Measurements from ENCODE around the gene FRYL. TPM values are rescaled to one million over a fixed set of nuclear protein-coding genes. Genes with fewer than 3 reads are reported as not detected.

Gene FRYL
- total and polyA plus RNA-seq, 12 donors: 11.7 to 60.1 (median 36.4) TPM

- intact Hi-C loops (cut with DNase I): no loop called here
- no peak for DNase-seq
- WGBS, 2 donors: 94 to 97% methylated on average over 3 of the region's 3 CpGs
- no peak overlapping the region for H3K4me3 ChIP-seq
- ATAC-seq: no peak
- H3K36me3 ChIP-seq: peaks cover 0 to 99% (median 45%) of the 10 kb centered on the region in 9 donors
- no peaks in the 10 kb centered on the region for H3K9me3 ChIP-seq
- no peaks in the 10 kb centered on the region for H3K4me1 ChIP-seq
- TF ChIP-seq CTCF (IDR thresholded peaks at IDR 0.05): no peak
- H3K27me3 ChIP-seq: no peaks in the 10 kb centered on the region
- H3K27ac ChIP-seq: no peak overlapping the region
These were observed 215.9 kb downstream of the FRYL start for GRCh38 chr4:48564151-48564550.

GRCh38 chr4:48558819-48559218 is 221.3 kb downstream of the FRYL start:
- H3K4me1 ChIP-seq: no peaks in the 10 kb centered on the region
- DNase-seq: no peak
- intact Hi-C loops (cut with DNase I): loop anchor here in 1 of 10 donors (5.0 kb wide), 1 partner anchor 37 kb away; no protein-coding TSS in a partner anchor
- H3K4me3 ChIP-seq: no peak overlapping the region
- H3K27ac ChIP-seq: no peak overlapping the region
- no peak for ATAC-seq
- H3K27me3 ChIP-seq: no peaks in the 10 kb centered on the region
- peaks cover 0 to 99% (median 58%) of the 10 kb centered on the region in 9 donors for H3K36me3 ChIP-seq
- H3K9me3 ChIP-seq: peaks cover 0 to 4% (median 0%) of the 10 kb centered on the region in 11 donors
- TF ChIP-seq CTCF (IDR thresholded peaks at IDR 0.05): no peak
- 96 to 97% methylated on average over 3 of the region's 3 CpGs for WGBS, 2 donors

DNA sequence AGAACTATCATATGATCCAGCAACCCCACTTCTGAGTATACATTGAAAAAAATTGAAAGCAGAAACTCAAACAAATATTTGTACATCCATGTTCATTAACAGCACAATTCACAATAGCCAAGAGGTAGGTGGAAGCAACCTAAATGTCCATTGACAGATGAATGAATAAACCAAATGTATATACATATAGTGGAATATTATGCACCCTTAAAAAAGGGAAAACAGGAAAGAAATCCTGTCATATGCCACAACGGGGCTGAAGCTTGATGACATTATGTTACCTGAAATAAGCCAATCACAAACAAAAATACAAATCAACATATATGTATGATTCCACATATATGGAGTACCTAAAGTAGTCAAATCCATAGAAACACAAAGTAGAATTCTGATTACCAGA is 222.1 kb downstream of the FRYL start:
- no peaks in the 10 kb centered on the region for H3K27me3 ChIP-seq
- peaks cover 0 to 9% (median 0%) of the 10 kb centered on the region in 11 donors for H3K9me3 ChIP-seq
- 95 to 97% methylated on average over 1 of the region's 1 CpG for WGBS, 2 donors
- H3K4me3 ChIP-seq: no peak overlapping the region
- no peaks in the 10 kb centered on the region for H3K4me1 ChIP-seq
- no peak for DNase-seq
- no peak for ATAC-seq
- intact Hi-C loops (cut with DNase I): loop anchor here in 1 of 10 donors (5.0 kb wide), 1 partner anchor 36 kb away; no protein-coding TSS in a partner anchor
- H3K27ac ChIP-seq: no peak overlapping the region
- TF ChIP-seq CTCF (IDR thresholded peaks at IDR 0.05): no peak
- H3K36me3 ChIP-seq: peaks cover 0 to 99% (median 58%) of the 10 kb centered on the region in 9 donors

DNA sequence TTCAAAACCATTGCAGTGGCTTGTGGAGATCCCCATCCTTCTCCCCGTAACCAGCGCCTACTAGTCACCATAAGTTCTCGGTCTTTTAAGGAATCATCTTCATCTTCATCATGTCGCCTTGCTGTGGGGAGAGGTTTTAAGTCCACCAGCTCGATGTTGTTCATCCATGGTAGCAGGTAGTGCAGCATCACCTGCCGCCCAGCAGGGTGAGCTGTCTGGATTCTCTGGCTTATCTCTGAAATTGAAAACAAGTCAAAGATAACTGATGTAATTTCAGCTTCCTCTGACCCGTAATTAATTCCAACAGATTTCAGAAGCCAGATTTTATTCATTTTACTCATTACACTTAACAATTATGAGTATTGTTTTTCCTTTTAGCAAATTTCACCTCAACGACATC is 222.6 kb downstream of the FRYL start:
- Histone ChIP-seq H3K4me1 (no peaks in the 10 kb centered on the region), H3K4me3 (no peak overlapping the region), H3K27ac (no peak overlapping the region), H3K27me3 (no peaks in the 10 kb centered on the region), H3K9me3 (peaks cover 0 to 10% (median 0%) of the 10 kb centered on the region in 11 donors), H3K36me3 (peaks cover 0 to 99% (median 57%) of the 10 kb centered on the region in 9 donors)
- TF ChIP-seq CTCF (IDR thresholded peaks at IDR 0.05): peak in 3 of 9 donors; percentile 8 to 20 (median 11)
- intact Hi-C loops (cut with DNase I): loop anchor here in 1 of 10 donors (5.0 kb wide), 1 partner anchor 35 kb away; no protein-coding TSS in a partner anchor
- 92 to 93% methylated on average over 8 of the region's 8 CpGs for WGBS, 2 donors
- ATAC-seq (no peak), DNase-seq (no peak)

All from heart right ventricle (tissue), 16 donors.